Mesodermal cell (in vitro differentiated cells): ENCODE results near the gene CDH5.

ENCODE experiments used
- H3K27ac ChIP-seq: 2 replicates; pipeline ENCODE4 v1.7.0; 2013; ENCODE audit warnings: mild to moderate bottlenecking, low read depth, low read length, moderate library complexity; ENCODE audit not compliant: severe bottlenecking
- H3K36me3 ChIP-seq: 2 replicates; pipeline ENCODE4 v1.7.1; 2013; ENCODE audit warnings: mild to moderate bottlenecking, low read length, moderate library complexity; ENCODE audit not compliant: control insufficient read depth, insufficient read depth
- H3K4me1 ChIP-seq: one replicate; pipeline ENCODE4 v1.7.1; 2013; ENCODE audit warnings: mild to moderate bottlenecking, low read length; ENCODE audit not compliant: insufficient read depth, control insufficient read depth, poor library complexity, severe bottlenecking
- H3K4me3 ChIP-seq: 2 replicates; pipeline ENCODE4 v1.7.0; 2013; ENCODE audit warnings: low read length, control low read depth, mild to moderate bottlenecking; ENCODE audit not compliant: insufficient read depth, poor library complexity, severe bottlenecking; ENCODE audit errors: extremely low read depth
- H3K9me3 ChIP-seq: 2 replicates; pipeline ENCODE4 v1.7.1; 2013; ENCODE audit warnings: mild to moderate bottlenecking, low read length, moderate library complexity; ENCODE audit not compliant: control insufficient read depth
- WGBS, 2 experiments: methylation state at CpG; one replicate each; pipeline ENCODE4 v1.1.5; 2013; ENCODE audit warnings: missing lambda C conversion rate in 2 of 2; ENCODE audit not compliant: insufficient coverage in 2 of 2; 5-methylcytosine and 5-hydroxymethylcytosine counted together

CDH5 gene

GRCh38 chr16:66400503-66401380 lies 34.3 kb downstream of the CDH5 start:
- Histone ChIP-seq H3K27ac (no peak overlapping the region), H3K9me3 (no peaks in the 10 kb centered on the region), H3K4me3 (no peak overlapping the region), H3K4me1 (peaks cover 5% of the 10 kb centered on the region), H3K36me3 (no peaks in the 10 kb centered on the region)
- WGBS, 2 experiments, result 94 to 97% methylated on average over 8 to 15 of the region's 20 CpGs

DNA sequence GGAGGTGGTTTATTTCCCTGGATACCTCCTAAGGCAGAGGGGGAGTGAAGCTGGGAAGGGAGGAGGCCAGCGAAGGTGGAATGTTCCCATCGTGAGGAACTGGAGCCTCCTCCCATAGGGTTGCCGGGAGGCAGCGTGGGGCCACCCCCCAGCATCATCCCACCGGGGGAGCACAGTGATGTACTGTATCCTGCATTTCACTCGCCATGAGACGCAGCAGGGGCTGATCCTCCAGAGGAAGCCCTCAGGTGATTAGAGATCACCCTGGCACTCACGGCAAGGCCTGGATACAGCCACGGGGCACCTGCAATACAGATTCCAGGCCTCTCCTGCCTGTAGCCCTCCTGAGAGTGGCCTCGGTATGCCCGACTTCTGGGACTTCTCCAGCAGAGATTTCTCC lies 35.1 kb downstream of the CDH5 start:
- no peak overlapping the region for H3K4me3 ChIP-seq
- no peaks in the 10 kb centered on the region for H3K9me3 ChIP-seq
- no peak overlapping the region for H3K27ac ChIP-seq
- 68 to 81% methylated on average over 9 of the region's 11 CpGs for WGBS, 2 experiments
- peaks cover 6% of the 10 kb centered on the region for H3K4me1 ChIP-seq
- no peaks in the 10 kb centered on the region for H3K36me3 ChIP-seq

DNA sequence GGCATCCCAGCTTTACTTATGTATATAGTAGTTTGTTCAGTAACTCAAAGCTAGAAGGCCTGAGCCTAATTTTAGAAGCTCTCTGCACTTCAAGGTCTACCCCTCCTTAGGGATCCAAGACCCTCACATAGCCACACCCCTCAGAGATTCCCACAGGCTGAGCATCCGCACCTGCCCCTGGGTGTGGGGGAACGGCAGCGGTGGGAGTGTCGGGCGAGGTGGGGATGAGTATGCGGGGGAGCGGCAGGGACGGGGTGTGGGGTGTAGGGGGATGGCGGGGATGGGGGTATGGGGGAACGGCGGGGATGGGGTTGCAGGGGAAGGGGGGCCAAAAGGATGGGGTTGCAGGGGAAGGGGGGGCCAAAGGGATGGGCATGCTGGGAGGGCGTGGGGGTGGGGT lies 35.7 kb downstream of the CDH5 start:
- no peak overlapping the region for H3K4me3 ChIP-seq
- no peak overlapping the region for H3K27ac ChIP-seq
- H3K4me1 ChIP-seq, result peaks cover 11% of the 10 kb centered on the region
- no peaks in the 10 kb centered on the region for H3K36me3 ChIP-seq
- WGBS, 2 experiments, result no CpG with 5 or more reads among the region's 12 CpGs
- H3K9me3 ChIP-seq, result no peaks in the 10 kb centered on the region

GRCh38 chr16:66402591-66403230 lies 36.2 kb downstream of the CDH5 start:
- no peaks in the 10 kb centered on the region for H3K9me3 ChIP-seq
- 93 to 96% methylated on average over 46 to 60 of the region's 61 CpGs for WGBS, 2 experiments
- no peak overlapping the region for H3K27ac ChIP-seq
- H3K4me1 ChIP-seq, result peaks cover 17% of the 10 kb centered on the region
- H3K4me3 ChIP-seq, result no peak overlapping the region
- no peaks in the 10 kb centered on the region for H3K36me3 ChIP-seq

DNA sequence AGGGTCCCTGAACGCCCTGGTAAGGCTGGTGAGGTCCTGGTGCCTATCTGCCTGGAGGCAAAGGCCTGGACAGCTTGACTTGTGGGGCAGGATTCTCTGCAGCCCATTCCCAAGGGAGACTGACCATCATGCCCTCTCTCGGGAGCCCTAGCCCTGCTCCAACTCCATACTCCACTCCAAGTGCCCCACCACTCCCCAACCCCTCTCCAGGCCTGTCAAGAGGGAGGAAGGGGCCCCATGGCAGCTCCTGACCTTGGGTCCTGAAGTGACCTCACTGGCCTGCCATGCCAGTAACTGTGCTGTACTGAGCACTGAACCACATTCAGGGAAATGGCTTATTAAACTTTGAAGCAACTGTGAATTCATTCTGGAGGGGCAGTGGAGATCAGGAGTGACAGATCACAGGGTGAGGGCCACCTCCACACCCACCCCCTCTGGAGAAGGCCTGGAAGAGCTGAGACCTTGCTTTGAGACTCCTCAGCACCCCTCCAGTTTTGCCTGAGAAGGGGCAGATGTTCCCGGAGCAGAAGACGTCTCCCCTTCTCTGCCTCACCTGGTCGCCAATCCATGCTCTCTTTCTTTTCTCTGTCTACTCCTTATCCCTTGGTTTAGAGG lies 37.1 kb downstream of the CDH5 start:
- Histone ChIP-seq H3K4me1 (peaks cover 20% of the 10 kb centered on the region), H3K27ac (no peak overlapping the region), H3K9me3 (no peaks in the 10 kb centered on the region), H3K36me3 (no peaks in the 10 kb centered on the region), H3K4me3 (no peak overlapping the region)
- whole genome bisulfite sequencing, 2 experiments, result 82 to 84% methylated on average over 4 to 5 of the region's 5 CpGs

GRCh38 chr16:66405057-66405783 lies 38.7 kb downstream of the CDH5 start:
- H3K9me3 ChIP-seq, result peaks cover 4% of the 10 kb centered on the region
- no peak overlapping the region for H3K4me3 ChIP-seq
- peaks cover 22% of the 10 kb centered on the region for H3K4me1 ChIP-seq
- no peak overlapping the region for H3K27ac ChIP-seq
- 83 to 88% methylated on average over 1 of the region's 2 CpGs for WGBS, 2 experiments
- no peaks in the 10 kb centered on the region for H3K36me3 ChIP-seq

GRCh38 chr16:66406534-66407221 lies 40.2 kb downstream of the CDH5 start:
- Histone ChIP-seq H3K36me3 (no peaks in the 10 kb centered on the region), H3K9me3 (peaks cover 13% of the 10 kb centered on the region), H3K4me1 (peaks cover 22% of the 10 kb centered on the region), H3K27ac (peak overlapping the region; percentile 59), H3K4me3 (peak overlapping the region; percentile 38)
- 1 to 4% methylated on average over 29 to 35 of the region's 35 CpGs for WGBS, 2 experiments

- Histone ChIP-seq H3K4me3 (no peak overlapping the region), H3K4me1 (peaks cover 22% of the 10 kb centered on the region), H3K27ac (peak overlapping the region; percentile 99), H3K36me3 (no peaks in the 10 kb centered on the region), H3K9me3 (peaks cover 21% of the 10 kb centered on the region)
- 35 to 41% methylated on average over 4 of the region's 5 CpGs for WGBS, 2 experiments
Observed at GRCh38 chr16:66408163-66409048, 41.9 kb downstream of the CDH5 start.

GRCh38 chr16:66409156-66409555 lies 42.7 kb downstream of the CDH5 start:
- peaks cover 21% of the 10 kb centered on the region for H3K9me3 ChIP-seq
- peak overlapping the region; percentile 99 for H3K27ac ChIP-seq
- peaks cover 22% of the 10 kb centered on the region for H3K4me1 ChIP-seq
- H3K36me3 ChIP-seq, result no peaks in the 10 kb centered on the region
- H3K4me3 ChIP-seq, result no peak overlapping the region
- 80% methylated on average over 1 to 2 of the region's 5 CpGs for WGBS, 2 experiments
